Panc1 (cell line): ENCODE results near the gene ABCF3. TPM values are rescaled to one million over a fixed set of nuclear protein-coding genes. Genes with fewer than 3 reads are reported as not detected.
A peak's percentile ranks its signal among the peaks of the same experiment; 100 is the strongest.

ENCODE experiments used
- ATAC-seq: fragments of 200-7000 bp; cut with Tn5 transposase; 2 replicates; pipeline ENCODE4 v1.9.1; 2020; ENCODE audit warnings: mild to moderate bottlenecking, moderate library complexity
- BruUV-seq: library from RNA; stranded (reverse); fragments of 400-500 nt; replicated peaks from 2 replicates; lab custom pipeline; 2021; lab: Mats Ljungman, UMichigan
- CTCF ChIA-PET: fragments of 300-600 bp; sonication (Branson Sonifier 250); formaldehyde crosslinking; loops from one replicate; lab custom pipeline; 2022; ENCODE audit warnings: antibody characterized with exemption; lab: Charles Lee
- POLR2A ChIA-PET: fragments of 300-600 bp; sonication (Branson Sonifier 250); formaldehyde crosslinking; loops from one replicate; lab custom pipeline; 2022; ENCODE audit warnings: antibody characterized with exemption; lab: Charles Lee
- DNase-seq: peaks from one replicate; pipeline ENCODE4 v3.0.0-alpha.2; 2010; ENCODE audit warnings: low read depth, low spot score
- H3K27ac ChIP-seq: 2 replicates; pipeline ENCODE4 v1.5.1; 2011; ENCODE audit warnings: mild to moderate bottlenecking, low read length, inconsistent platforms
- H3K27me3 ChIP-seq: fragments of 200-500 bp; sonication (Bioruptor generic); 2 replicates; pipeline ENCODE4 v1.6.0; 2014; ENCODE audit warnings: low read length, inconsistent platforms; ENCODE audit not compliant: control insufficient read depth, insufficient read depth
- H3K36me3 ChIP-seq: fragments of 200-500 bp; sonication (Bioruptor generic); 2 replicates; pipeline ENCODE4 v1.5.1; 2014; ENCODE audit warnings: inconsistent platforms, mild to moderate bottlenecking, low read length, moderate library complexity; ENCODE audit not compliant: control insufficient read depth, insufficient read depth
- H3K4me1 ChIP-seq: 2 replicates; pipeline ENCODE4 v1.5.1; 2011; ENCODE audit warnings: inconsistent platforms, mild to moderate bottlenecking, low read length, moderate library complexity; ENCODE audit not compliant: control insufficient read depth, insufficient read depth
- H3K4me3 ChIP-seq, 2 experiments: 2 replicates each; pipeline ENCODE4 v1.5.1; 2011 to 2012; ENCODE audit warnings: low read depth in 2 of 2, low read length in 2 of 2, mild to moderate bottlenecking in 2 of 2, inconsistent platforms in 1 of 2, moderate library complexity in 1 of 2
- H3K9me3 ChIP-seq: fragments of 200-500 bp; sonication (Bioruptor generic); 2 replicates; pipeline ENCODE4 v1.5.1; 2014; ENCODE audit warnings: low read depth, mild to moderate bottlenecking, inconsistent platforms, low read length, moderate library complexity; ENCODE audit not compliant: control insufficient read depth, insufficient read depth
- POLR2AphosphoS5 ChIP-seq: IDR thresholded peaks from 2 replicates; pipeline ENCODE4 v1.6.1; 2012; ENCODE audit warnings: mild to moderate bottlenecking, low read depth, low read length, moderate library complexity
- SIN3A ChIP-seq: IDR thresholded peaks from 2 replicates; pipeline ENCODE4 v1.6.1; 2012; ENCODE audit warnings: low read depth, mild to moderate bottlenecking, low read length, moderate library complexity, borderline replicate concordance; ENCODE audit not compliant: insufficient read depth
- TCF7L2 ChIP-seq: IDR thresholded peaks from 2 replicates; pipeline ENCODE4 v1.6.1; 2011; ENCODE audit warnings: mild to moderate bottlenecking, low read depth, low read length, inconsistent platforms
- in situ Hi-C: cut with HindIII; loops from 2 replicates; pipeline ENCODE4 v1.10.0; 2016; ENCODE audit warnings: low sequenced_read_pairs, low pct_unique_long_range_greater_than_20kb
- intact Hi-C: fragments of 100-400 bp; cut with micrococcal nuclease; formaldehyde crosslinking; loops from one replicate; pipeline ENCODE4 v1.10.0; 2022; ENCODE audit not compliant: unreplicated experiment
- total RNA-seq: library from RNA; stranded (reverse); gene quantifications from one replicate; pipeline ENCODE4 v1.2.1, GENCODE V29; 2021; ENCODE audit not compliant: unreplicated experiment
- TF ChIP-seq, protein P1 (sequence below): fragments of 450-650 bp; IDR thresholded peaks from 2 replicates; pipeline ENCODE4 v1.5.1; 2017; ENCODE audit warnings: mild to moderate bottlenecking
- TF ChIP-seq, protein P2 (sequence below), 2 experiments: IDR thresholded peaks; 2 replicates each; pipeline ENCODE4 v1.6.1; 2011 to 2012; ENCODE audit warnings: low read depth in 2 of 2, control low read depth in 1 of 2, low read length in 1 of 2, mild to moderate bottlenecking in 1 of 2, moderate library complexity in 1 of 2; ENCODE audit not compliant: insufficient read depth in 1 of 2

Gene ABCF3
- total RNA-seq, 1 experiment from 2014 or later: 101 TPM

DNA sequence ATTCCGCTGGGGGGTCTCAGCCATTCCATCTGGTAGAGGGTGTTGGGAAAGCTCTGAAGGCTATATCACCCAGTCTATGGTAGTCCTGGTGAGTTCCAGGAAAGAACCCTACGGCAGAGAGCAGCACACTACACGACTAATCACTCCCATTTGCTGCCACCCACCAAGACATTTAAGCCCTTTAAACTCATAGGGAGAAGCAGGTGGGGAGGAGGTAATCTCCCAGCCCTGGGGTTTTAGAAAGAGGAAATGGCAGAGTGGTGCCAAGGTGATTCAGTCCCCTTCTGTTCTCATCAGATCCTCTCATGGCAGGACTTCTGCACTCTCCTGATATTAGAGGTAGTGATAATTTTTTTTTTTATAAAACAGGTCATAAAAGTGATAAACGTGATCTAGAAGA lies 32.8 kb downstream of the ABCF3 start:
- intact Hi-C loops: no loop called here
- DNase-seq (no peak), ATAC-seq (0 out of 2 replicates have a peak, but pooled peaks have one; percentile 46)
- in situ Hi-C loops: no loop called here
- H3K27me3 ChIP-seq: no peaks in the 10 kb centered on the region
- H3K4me3 ChIP-seq: no peak overlapping the region
- H3K9me3 ChIP-seq: no peaks in the 10 kb centered on the region
- ChIA-PET POLR2A (no interaction called here), CTCF (no interaction called here)
- no peak overlapping the region for H3K27ac ChIP-seq
- BruUV-seq: no TSS peak
- no peaks in the 10 kb centered on the region for H3K4me1 ChIP-seq
- TF ChIP-seq, protein P1, sequence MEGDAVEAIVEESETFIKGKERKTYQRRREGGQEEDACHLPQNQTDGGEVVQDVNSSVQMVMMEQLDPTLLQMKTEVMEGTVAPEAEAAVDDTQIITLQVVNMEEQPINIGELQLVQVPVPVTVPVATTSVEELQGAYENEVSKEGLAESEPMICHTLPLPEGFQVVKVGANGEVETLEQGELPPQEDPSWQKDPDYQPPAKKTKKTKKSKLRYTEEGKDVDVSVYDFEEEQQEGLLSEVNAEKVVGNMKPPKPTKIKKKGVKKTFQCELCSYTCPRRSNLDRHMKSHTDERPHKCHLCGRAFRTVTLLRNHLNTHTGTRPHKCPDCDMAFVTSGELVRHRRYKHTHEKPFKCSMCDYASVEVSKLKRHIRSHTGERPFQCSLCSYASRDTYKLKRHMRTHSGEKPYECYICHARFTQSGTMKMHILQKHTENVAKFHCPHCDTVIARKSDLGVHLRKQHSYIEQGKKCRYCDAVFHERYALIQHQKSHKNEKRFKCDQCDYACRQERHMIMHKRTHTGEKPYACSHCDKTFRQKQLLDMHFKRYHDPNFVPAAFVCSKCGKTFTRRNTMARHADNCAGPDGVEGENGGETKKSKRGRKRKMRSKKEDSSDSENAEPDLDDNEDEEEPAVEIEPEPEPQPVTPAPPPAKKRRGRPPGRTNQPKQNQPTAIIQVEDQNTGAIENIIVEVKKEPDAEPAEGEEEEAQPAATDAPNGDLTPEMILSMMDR: no peak
- no peaks in the 10 kb centered on the region for H3K36me3 ChIP-seq

DNA sequence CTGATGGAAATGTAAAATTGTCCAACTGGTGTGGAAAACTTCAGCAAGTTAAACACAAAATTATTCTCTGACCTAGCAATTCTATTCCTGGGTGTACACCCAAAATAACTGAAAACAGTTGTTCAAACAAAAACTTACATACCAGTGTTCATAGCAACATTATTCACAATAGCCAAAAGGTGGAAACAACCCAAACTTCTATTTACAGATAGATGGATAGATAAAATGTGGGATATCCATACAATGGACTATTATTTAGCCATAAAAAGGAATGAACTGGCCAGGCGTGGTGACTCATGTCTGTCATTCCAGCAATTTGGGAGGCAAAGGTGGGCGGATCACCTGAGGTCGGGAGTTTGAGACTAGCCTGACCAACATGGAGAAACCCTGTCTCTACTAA lies 36.5 kb downstream of the ABCF3 start:
- DNase-seq (no peak), ATAC-seq (no peak)
- BruUV-seq: no TSS peak
- CTCF ChIA-PET: no interaction called here
- Histone ChIP-seq H3K4me1 (no peaks in the 10 kb centered on the region), H3K9me3 (no peaks in the 10 kb centered on the region), H3K4me3 (no peak overlapping the region), H3K27ac (no peak overlapping the region), H3K36me3 (no peaks in the 10 kb centered on the region), H3K27me3 (no peaks in the 10 kb centered on the region)
- in situ Hi-C loops (no loop called here), intact Hi-C loops (no loop called here)
- no peak for TF ChIP-seq SIN3A
- TF ChIP-seq TCF7L2: no peak
- TF ChIP-seq POLR2AphosphoS5: no peak
- TF ChIP-seq, protein P2, sequence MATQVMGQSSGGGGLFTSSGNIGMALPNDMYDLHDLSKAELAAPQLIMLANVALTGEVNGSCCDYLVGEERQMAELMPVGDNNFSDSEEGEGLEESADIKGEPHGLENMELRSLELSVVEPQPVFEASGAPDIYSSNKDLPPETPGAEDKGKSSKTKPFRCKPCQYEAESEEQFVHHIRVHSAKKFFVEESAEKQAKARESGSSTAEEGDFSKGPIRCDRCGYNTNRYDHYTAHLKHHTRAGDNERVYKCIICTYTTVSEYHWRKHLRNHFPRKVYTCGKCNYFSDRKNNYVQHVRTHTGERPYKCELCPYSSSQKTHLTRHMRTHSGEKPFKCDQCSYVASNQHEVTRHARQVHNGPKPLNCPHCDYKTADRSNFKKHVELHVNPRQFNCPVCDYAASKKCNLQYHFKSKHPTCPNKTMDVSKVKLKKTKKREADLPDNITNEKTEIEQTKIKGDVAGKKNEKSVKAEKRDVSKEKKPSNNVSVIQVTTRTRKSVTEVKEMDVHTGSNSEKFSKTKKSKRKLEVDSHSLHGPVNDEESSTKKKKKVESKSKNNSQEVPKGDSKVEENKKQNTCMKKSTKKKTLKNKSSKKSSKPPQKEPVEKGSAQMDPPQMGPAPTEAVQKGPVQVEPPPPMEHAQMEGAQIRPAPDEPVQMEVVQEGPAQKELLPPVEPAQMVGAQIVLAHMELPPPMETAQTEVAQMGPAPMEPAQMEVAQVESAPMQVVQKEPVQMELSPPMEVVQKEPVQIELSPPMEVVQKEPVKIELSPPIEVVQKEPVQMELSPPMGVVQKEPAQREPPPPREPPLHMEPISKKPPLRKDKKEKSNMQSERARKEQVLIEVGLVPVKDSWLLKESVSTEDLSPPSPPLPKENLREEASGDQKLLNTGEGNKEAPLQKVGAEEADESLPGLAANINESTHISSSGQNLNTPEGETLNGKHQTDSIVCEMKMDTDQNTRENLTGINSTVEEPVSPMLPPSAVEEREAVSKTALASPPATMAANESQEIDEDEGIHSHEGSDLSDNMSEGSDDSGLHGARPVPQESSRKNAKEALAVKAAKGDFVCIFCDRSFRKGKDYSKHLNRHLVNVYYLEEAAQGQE (IDR thresholded peaks at IDR 0.05; ENCODE audit: insufficient read depth in 1 of 2, low read depth in 2 of 2, low read length in 1 of 2): no peak
- TF ChIP-seq, protein P1: no peak
- POLR2A ChIA-PET: no interaction called here

DNA sequence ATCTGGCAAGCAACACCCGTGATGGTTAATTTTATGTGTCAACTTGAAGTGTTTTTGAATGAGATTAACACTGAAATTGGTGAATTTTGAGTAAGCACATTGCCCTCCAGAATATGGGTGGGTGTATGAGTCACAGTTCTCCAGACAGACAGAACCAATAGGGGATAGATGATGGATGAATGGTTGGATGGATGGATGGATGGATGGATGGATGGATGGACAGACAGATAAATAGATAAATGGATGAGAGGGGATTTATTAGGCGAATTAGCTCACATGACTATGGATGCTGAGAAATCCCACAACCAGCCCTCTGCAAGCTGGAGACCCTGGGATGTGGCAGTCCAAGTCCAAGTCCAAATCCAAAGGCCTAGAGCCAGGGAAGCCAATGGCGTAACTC lies 37.9 kb downstream of the ABCF3 start:
- Histone ChIP-seq H3K9me3 (no peaks in the 10 kb centered on the region), H3K4me1 (no peaks in the 10 kb centered on the region), H3K27ac (no peak overlapping the region), H3K4me3 (no peak overlapping the region), H3K27me3 (peaks cover 4% of the 10 kb centered on the region; the same call in 1 of the 2 replicates), H3K36me3 (no peaks in the 10 kb centered on the region)
- DNase-seq (no peak), ATAC-seq (no peak)
- ChIA-PET CTCF (no interaction called here), POLR2A (no interaction called here)
- no peak for TF ChIP-seq POLR2AphosphoS5
- TF ChIP-seq, protein P1: no peak
- TF ChIP-seq TCF7L2: no peak
- TF ChIP-seq, protein P2 (IDR thresholded peaks at IDR 0.05; ENCODE audit: insufficient read depth in 1 of 2, low read depth in 2 of 2, low read length in 1 of 2): no peak
- no peak for TF ChIP-seq SIN3A
- BruUV-seq: no TSS peak
- in situ Hi-C loops (no loop called here), intact Hi-C loops (no loop called here)
